HepG2 (cell line): Measurements from ENCODE around the gene NIN.

Experiments
- ATF3 ChIP-seq: sonication (generic); formaldehyde crosslinking; IDR thresholded peaks from 2 replicates; pipeline ENCODE4 v1.4.0; 2020; ENCODE audit warnings: missing genetic modification reagents
- FOXK1 ChIP-seq: sonication (generic); formaldehyde crosslinking; IDR thresholded peaks from 2 replicates; pipeline ENCODE4 v1.4.0; 2020; ENCODE audit warnings: low read depth, missing genetic modification reagents, borderline replicate concordance
- KLF13 ChIP-seq: sonication (generic); formaldehyde crosslinking; IDR thresholded peaks from 2 replicates; pipeline ENCODE4 v1.4.0; 2020; ENCODE audit warnings: mild to moderate bottlenecking, missing genetic modification reagents
- MTF1 ChIP-seq: sonication (generic); formaldehyde crosslinking; IDR thresholded peaks from 2 replicates; pipeline ENCODE4 v1.5.0; 2020; ENCODE audit warnings: missing genetic modification reagents
- NAIF1 ChIP-seq: sonication (generic); formaldehyde crosslinking; IDR thresholded peaks from 2 replicates; pipeline ENCODE4 v1.5.0; 2020; ENCODE audit warnings: mild to moderate bottlenecking, missing genetic modification reagents, borderline replicate concordance
- SIN3B ChIP-seq: fragments of 150-350 bp; IDR thresholded peaks from 2 replicates; pipeline ENCODE4 v1.6.1; 2014; ENCODE audit warnings: low read length
- SNAPC5 ChIP-seq: sonication (generic); formaldehyde crosslinking; IDR thresholded peaks from 2 replicates; pipeline ENCODE4 v1.8.1; 2023; ENCODE audit warnings: mild to moderate bottlenecking, missing genetic modification reagents, borderline replicate concordance
- TBL1XR1 ChIP-seq: fragments of 150-350 bp; IDR thresholded peaks from 2 replicates; pipeline ENCODE4 v1.6.1; 2014; ENCODE audit warnings: borderline replicate concordance, low read length; ENCODE audit not compliant: partially characterized antibody
- ZBTB8A ChIP-seq: sonication (generic); formaldehyde crosslinking; IDR thresholded peaks from 2 replicates; pipeline ENCODE4 v1.4.0; 2020; ENCODE audit warnings: mild to moderate bottlenecking, low read depth, missing genetic modification reagents, borderline replicate concordance
- ZSCAN5A ChIP-seq: sonication (generic); formaldehyde crosslinking; IDR thresholded peaks from 2 replicates; pipeline ENCODE4 v1.8.0; 2022; ENCODE audit warnings: mild to moderate bottlenecking, missing genetic modification reagents, borderline replicate concordance
- TF ChIP-seq, protein P1 (sequence below): sonication (generic); formaldehyde crosslinking; IDR thresholded peaks from 2 replicates; pipeline ENCODE4 v1.8.0; 2022; ENCODE audit warnings: missing genetic modification reagents, mild to moderate bottlenecking, moderate library complexity, borderline replicate concordance

DNA sequence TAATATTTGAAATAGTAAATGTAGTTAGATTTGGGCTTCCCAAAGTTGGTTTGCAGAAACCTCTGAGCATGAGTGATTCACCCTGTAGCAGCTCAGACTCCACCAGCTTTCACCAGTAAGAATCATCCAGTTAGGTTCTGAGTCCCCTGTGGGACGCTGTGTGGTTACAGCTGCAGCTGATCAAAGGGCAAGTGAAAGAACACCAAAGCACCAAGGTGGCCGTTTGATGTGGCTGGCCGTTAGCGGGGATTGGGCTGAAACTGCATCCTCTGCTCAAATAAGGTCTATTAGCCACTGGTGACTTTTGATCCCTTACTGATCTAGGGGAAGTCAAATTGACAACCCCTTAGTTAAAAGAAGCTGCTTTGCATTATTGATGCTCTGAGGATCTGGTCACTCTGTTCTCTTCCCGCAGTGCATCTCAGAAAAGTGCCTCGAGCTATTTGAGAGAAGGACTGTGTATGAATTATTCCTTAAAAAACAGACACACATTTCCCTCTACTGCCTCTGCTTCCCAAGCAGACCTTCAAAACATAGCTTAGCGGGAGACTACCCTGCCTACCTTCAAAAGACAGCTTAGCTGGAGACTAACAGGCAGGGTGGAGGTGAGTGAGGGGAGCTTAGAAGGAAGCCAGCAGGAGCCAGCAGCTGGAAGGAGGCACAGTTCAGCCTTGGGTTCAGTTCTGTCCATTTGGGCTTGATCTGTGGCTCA is 44.6 kb upstream of the NIN start:
- TF ChIP-seq, protein P1, sequence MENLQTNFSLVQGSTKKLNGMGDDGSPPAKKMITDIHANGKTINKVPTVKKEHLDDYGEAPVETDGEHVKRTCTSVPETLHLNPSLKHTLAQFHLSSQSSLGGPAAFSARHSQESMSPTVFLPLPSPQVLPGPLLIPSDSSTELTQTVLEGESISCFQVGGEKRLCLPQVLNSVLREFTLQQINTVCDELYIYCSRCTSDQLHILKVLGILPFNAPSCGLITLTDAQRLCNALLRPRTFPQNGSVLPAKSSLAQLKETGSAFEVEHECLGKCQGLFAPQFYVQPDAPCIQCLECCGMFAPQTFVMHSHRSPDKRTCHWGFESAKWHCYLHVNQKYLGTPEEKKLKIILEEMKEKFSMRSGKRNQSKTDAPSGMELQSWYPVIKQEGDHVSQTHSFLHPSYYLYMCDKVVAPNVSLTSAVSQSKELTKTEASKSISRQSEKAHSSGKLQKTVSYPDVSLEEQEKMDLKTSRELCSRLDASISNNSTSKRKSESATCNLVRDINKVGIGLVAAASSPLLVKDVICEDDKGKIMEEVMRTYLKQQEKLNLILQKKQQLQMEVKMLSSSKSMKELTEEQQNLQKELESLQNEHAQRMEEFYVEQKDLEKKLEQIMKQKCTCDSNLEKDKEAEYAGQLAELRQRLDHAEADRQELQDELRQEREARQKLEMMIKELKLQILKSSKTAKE (CRISPR knock-in tag) = 0 out of 2 replicates have a peak, but pooled peaks have one; percentile 12
- TF ChIP-seq SNAPC5 (no peak), ZSCAN5A (no peak), TBL1XR1 (no peak), SIN3B (no peak), NAIF1 (CRISPR knock-in tag) (no peak), KLF13 (CRISPR knock-in tag) (no peak), MTF1 (CRISPR knock-in tag) (no peak), FOXK1 (CRISPR knock-in tag) (peak; percentile 55; the same call in 1 of the 2 replicates), ZBTB8A (CRISPR knock-in tag) (no peak), ATF3 (no peak)
